ENCODE data around the gene HOXB2. TPM values are rescaled to one million over a fixed set of nuclear protein-coding genes. Genes with fewer than 3 reads are reported as not detected.
A peak's percentile ranks its signal among the peaks of the same experiment; 100 is the strongest.

HOXB2 gene
- total and polyA plus RNA-seq, 9 of the 15 experiments (the other 6 are each of a cell fraction or from before 2014, with no cell fraction given) = 2.1 to 97.7 (median 21.2) TPM

GRCh38 chr17:48568499-48569239, 23.8 kb upstream of the HOXB2 start:
- H2AFZ ChIP-seq (ENCODE audit: low read depth, low read length) = no peak overlapping the region
- ATAC-seq (no peak), FAIRE-seq (no peak), DNase-seq (ENCODE audit: extremely low read depth in 1 of 4, low spot score in 3 of 4) (no peak)
- 91% methylated on average over 32 of the region's 33 CpGs for WGBS (ENCODE audit: insufficient coverage, low coverage, missing lambda C conversion rate)
- 0 out of 4 replicates have a peak overlapping the region, but pooled peaks of 1 of the 2 experiments have one; percentile 7 for H3K9ac ChIP-seq (ENCODE audit: insufficient read depth in 1 of 2, low read depth in 2 of 2, low read length in 2 of 2)
- peaks cover 94% of the 10 kb centered on the region; the same call in 2 of the 3 replicates for H3K36me3 ChIP-seq (ENCODE audit: control insufficient read depth, insufficient read depth, low read length)
- no peaks in the 10 kb centered on the region for H3K9me1 ChIP-seq (ENCODE audit: control insufficient read depth, insufficient read depth, low read length)
- peaks cover 77% of the 10 kb centered on the region for H3K79me2 ChIP-seq (ENCODE audit: control insufficient read depth, insufficient read depth, low read length)
- H3K27me3 ChIP-seq (ENCODE audit: control insufficient read depth in 2 of 2, insufficient read depth in 2 of 2, low read length in 2 of 2) = no peaks in the 10 kb centered on the region
- H3K4me1 ChIP-seq (replicated peaks in 1 of 2; ENCODE audit: control insufficient read depth in 2 of 2, insufficient read depth in 2 of 2, low read length in 2 of 2) = peaks cover 37 to 44% of the 10 kb centered on the region in 2 experiments
- no peaks in the 10 kb centered on the region for H3K9me3 ChIP-seq (replicated peaks; ENCODE audit: control insufficient read depth, insufficient read depth, low read depth, low read length)
- in situ Hi-C loops (cut with MboI) = no loop called here
- intact Hi-C loops (cut with micrococcal nuclease) = no loop called here
- no TSS peak for BruUV-seq (replicated peaks)
- H4K20me1 ChIP-seq (replicated peaks; ENCODE audit: control insufficient read depth, insufficient read depth, low read length) = no peaks in the 10 kb centered on the region; the same call in 1 of the 2 replicates
- no peak overlapping the region for H3K4me3 ChIP-seq
- ChIA-PET POLR2A (interaction anchor here (0.5 to 3.9 kb wide), 4 partner anchors 11 to 1220 kb away, joined by 3 to 21 read pairs (median 4); no protein-coding TSS in a partner anchor), CTCF (ENCODE audit: low intra/inter-chr PET ratio) (no interaction called here)
- no peak overlapping the region for H3K4me2 ChIP-seq (ENCODE audit: insufficient read depth, low read length)
- H3K27ac ChIP-seq (ENCODE audit: extremely low read depth, low read depth, low read length) = no peak overlapping the region
- TF ChIP-seq ZNF77 (CRISPR knock-in tag; IDR thresholded peaks at IDR 0.05) (no peak), CAMTA2 (CRISPR knock-in tag; conservative IDR thresholded peaks at IDR 0.05) (no peak), SMARCE1 (IDR thresholded peaks at IDR 0.05) (no peak), ZNF316 (IDR thresholded peaks at IDR 0.05) (peak; percentile 89), ID3 (CRISPR knock-in tag; IDR thresholded peaks at IDR 0.05) (no peak), ID3 (tag; IDR thresholded peaks at IDR 0.05) (no peak), HEY1 (CRISPR knock-in tag; IDR thresholded peaks at IDR 0.05; ENCODE audit: borderline replicate concordance) (no peak), TAF1 (IDR thresholded peaks at IDR 0.05; ENCODE audit: control insufficient read depth, extremely low read depth, insufficient read depth, low read length, severe bottlenecking) (no peak), ZNF23 (CRISPR knock-in tag; IDR thresholded peaks at IDR 0.05) (no peak), HMG20B (CRISPR knock-in tag; IDR thresholded peaks at IDR 0.05) (no peak), MAFG (tag; conservative IDR thresholded peaks at IDR 0.05) (peak; percentile 69), ZNF699 (CRISPR knock-in tag; IDR thresholded peaks at IDR 0.05; ENCODE audit: insufficient replicate concordance) (no peak), MEIS2 (IDR thresholded peaks at IDR 0.05; ENCODE audit: partially characterized antibody) (peak; percentile 25), RBM17 (IDR thresholded peaks at IDR 0.05; ENCODE audit: borderline replicate concordance, low read depth, low read length) (no peak), CLOCK (CRISPR knock-in tag; IDR thresholded peaks at IDR 0.05; ENCODE audit: borderline replicate concordance) (no peak), MAFF (IDR thresholded peaks at IDR 0.05; ENCODE audit: low read length) (peak; percentile 78), XRCC5 (IDR thresholded peaks at IDR 0.05; ENCODE audit: low read depth, low read length) (no peak), ZNF639 (CRISPR knock-in tag; conservative IDR thresholded peaks at IDR 0.05 in 1 of 2, IDR thresholded peaks at IDR 0.05 in 1 of 2) (no peak)
